Upper lobe of left lung (tissue), 6 donors: ENCODE results near the gene NLRP10. TPM values are rescaled to one million over a fixed set of nuclear protein-coding genes. Genes with fewer than 3 reads are reported as not detected.

Experiments
- ATAC-seq, 2 donors: fragments of 200-7000 bp; cut with Tn5 transposase; one replicate each; pipeline ENCODE4 v1.9.1; 2022; ENCODE audit warnings: mild to moderate bottlenecking in 2 of 2, moderate library complexity in 2 of 2; ENCODE audit not compliant: low FRiP score in 2 of 2
- DNase-seq, 2 donors: peaks; one replicate each; pipeline ENCODE4 v3.0.0-alpha.2; 2019 to 2020
- H3K27ac ChIP-seq, 4 donors: fragments of 200-600 bp; sonication (generic); one replicate each; pipeline ENCODE4 v1.5.1; 2016 to 2019
- H3K27me3 ChIP-seq, 4 donors: fragments of 200-600 bp; sonication (generic); one replicate each; pipeline ENCODE4 v1.5.1; 2017 to 2019
- H3K36me3 ChIP-seq, 4 donors: fragments of 200-600 bp; sonication (generic); one replicate each; pipeline ENCODE4 v1.5.1; 2016 to 2019
- H3K4me1 ChIP-seq, 4 donors: fragments of 200-600 bp; sonication (generic); one replicate each; pipeline ENCODE4 v1.5.1; 2018 to 2019
- H3K4me3 ChIP-seq, 4 donors: fragments of 200-600 bp; sonication (generic); one replicate each; pipeline ENCODE4 v1.5.1; 2017 to 2019; ENCODE audit warnings: mild to moderate bottlenecking in 2 of 4, moderate library complexity in 1 of 4
- H3K9me3 ChIP-seq, 4 donors: fragments of 200-600 bp; sonication (generic); one replicate each; pipeline ENCODE4 v1.5.1; 2018 to 2019
- EP300 ChIP-seq, 4 donors: sonication (generic); formaldehyde crosslinking; IDR thresholded peaks; one replicate each; pipeline ENCODE4 v1.5.1; 2017; ENCODE audit warnings: antibody characterized with exemption in 4 of 4, control low read depth in 2 of 4
- POLR2A ChIP-seq, 4 donors: fragments of 450-650 bp; IDR thresholded peaks; one replicate each; pipeline ENCODE4 v1.5.1; 2016 to 2017; ENCODE audit warnings: antibody characterized with exemption in 4 of 4, mild to moderate bottlenecking in 2 of 4
- POLR2AphosphoS5 ChIP-seq, 2 donors: sonication (generic); formaldehyde crosslinking; IDR thresholded peaks; one replicate each; pipeline ENCODE4 v1.5.1; 2017; ENCODE audit warnings: antibody characterized with exemption in 2 of 2
- WGBS, 2 donors: methylation state at CpG; one replicate each; pipeline ENCODE4 v1.1.5; 2017 to 2018; 5-methylcytosine and 5-hydroxymethylcytosine counted together
- small RNA-seq, 4 donors: library from RNA; depleted of rRNA; stranded (forward); fragments of <200 nt; gene quantifications; one replicate each; pipeline ENCODE3, GENCODE V24; 2016
- total RNA-seq, 6 donors: library from RNA; depleted of rRNA in 4 of 6; stranded (reverse); fragments of >200 nt in 4 of 6; gene quantifications; one replicate each; pipeline versions ENCODE4 v1.1.0 to v1.2.1, GENCODE V29; 2016 to 2021
- TF ChIP-seq, protein P1 (sequence below), 6 experiments: fragments of 450-650 bp in 4 of 6; fragments of 200-600 bp in 2 of 6; sonication (generic) in 2 of 6; IDR thresholded peaks; one replicate each; pipeline ENCODE4 v1.5.1; 2016 to 2019; ENCODE audit warnings: antibody characterized with exemption in 6 of 6
- donor health status: DM: no; HTN: no; CAD: no; lungs with moderate emphysema.
- donor health status: DM: no; HTN: yes; CAD: no; lungs with severe emphysema.

Gene NLRP10
- total RNA-seq, 6 donors from 2014 or later: not detected

DNA sequence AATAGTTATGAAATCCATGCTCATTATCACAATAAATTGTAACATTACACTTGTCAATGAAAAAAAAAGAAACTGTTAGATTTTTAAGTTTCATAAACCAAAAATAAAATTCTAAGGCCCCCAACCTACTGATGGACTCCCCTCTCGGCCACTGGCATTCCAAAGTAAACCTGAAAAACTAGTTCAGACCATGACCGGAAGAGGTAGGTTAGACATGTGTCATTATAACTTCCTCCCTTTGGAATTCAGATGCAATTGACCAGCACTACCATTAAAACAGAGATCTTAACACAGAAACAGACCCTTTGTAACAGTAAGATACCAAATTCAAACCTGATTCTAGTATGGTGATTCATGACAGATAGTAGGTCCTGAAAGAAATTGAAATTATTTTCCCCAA, 47.1 kb downstream of the NLRP10 start:
- Histone ChIP-seq H3K27me3 (no peaks in the 10 kb centered on the region), H3K4me1 (no peaks in the 10 kb centered on the region), H3K27ac (no peak overlapping the region), H3K4me3 (no peak overlapping the region), H3K9me3 (no peaks in the 10 kb centered on the region), H3K36me3 (no peaks in the 10 kb centered on the region)
- TF ChIP-seq, protein P1, sequence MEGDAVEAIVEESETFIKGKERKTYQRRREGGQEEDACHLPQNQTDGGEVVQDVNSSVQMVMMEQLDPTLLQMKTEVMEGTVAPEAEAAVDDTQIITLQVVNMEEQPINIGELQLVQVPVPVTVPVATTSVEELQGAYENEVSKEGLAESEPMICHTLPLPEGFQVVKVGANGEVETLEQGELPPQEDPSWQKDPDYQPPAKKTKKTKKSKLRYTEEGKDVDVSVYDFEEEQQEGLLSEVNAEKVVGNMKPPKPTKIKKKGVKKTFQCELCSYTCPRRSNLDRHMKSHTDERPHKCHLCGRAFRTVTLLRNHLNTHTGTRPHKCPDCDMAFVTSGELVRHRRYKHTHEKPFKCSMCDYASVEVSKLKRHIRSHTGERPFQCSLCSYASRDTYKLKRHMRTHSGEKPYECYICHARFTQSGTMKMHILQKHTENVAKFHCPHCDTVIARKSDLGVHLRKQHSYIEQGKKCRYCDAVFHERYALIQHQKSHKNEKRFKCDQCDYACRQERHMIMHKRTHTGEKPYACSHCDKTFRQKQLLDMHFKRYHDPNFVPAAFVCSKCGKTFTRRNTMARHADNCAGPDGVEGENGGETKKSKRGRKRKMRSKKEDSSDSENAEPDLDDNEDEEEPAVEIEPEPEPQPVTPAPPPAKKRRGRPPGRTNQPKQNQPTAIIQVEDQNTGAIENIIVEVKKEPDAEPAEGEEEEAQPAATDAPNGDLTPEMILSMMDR (IDR thresholded peaks at IDR 0.05): no peak
- no peak for TF ChIP-seq POLR2AphosphoS5 (IDR thresholded peaks at IDR 0.05)
- no peak for TF ChIP-seq EP300 (IDR thresholded peaks at IDR 0.05)
- no peak for TF ChIP-seq POLR2A (IDR thresholded peaks at IDR 0.05)
- WGBS, 2 donors: 70 to 74% methylated on average over 2 of the region's 2 CpGs
- DNase-seq (no peak), ATAC-seq (no peak)

Small RNA genes within 50 kb of the gene (small RNA-seq; reads per million reads assigned to genes)
- 0 reads per million in 4 donors for gene COX6CP5

Other genes with a start within 250 kb of the NLRP10 start
- gene OR5P2, start 168.5 kb downstream of the NLRP10 start, total RNA-seq: 1 to 10 TPM in 5 of 6 donors, under 1 TPM in 1; 0.54 to 9.4 (median 2.4) TPM
- 10 to 100 TPM in 1 of 6 donors, 1 to 10 TPM in 4, not detected in 1; 2.2 to 22.0 (median 4.0) TPM for gene OR5P3, start 134.6 kb downstream of the NLRP10 start, total RNA-seq
- not detected for gene OR10A6, start 34.2 kb downstream of the NLRP10 start, total RNA-seq
- gene OR10A3, start 23.7 kb downstream of the NLRP10 start, total RNA-seq: not detected
- 100 to 1,000 TPM; 135 to 321 (median 235) TPM for gene EIF3F, start 21.9 kb upstream of the NLRP10 start, total RNA-seq
- 1 to 10 TPM; 2.6 to 9.1 (median 4.4) TPM for gene TUB, start 115.8 kb upstream of the NLRP10 start, total RNA-seq
- 10 to 100 TPM in 5 of 6 donors, 1 to 10 TPM in 1; 8.2 to 44.0 (median 12.2) TPM for gene RIC3, start 203.6 kb upstream of the NLRP10 start, total RNA-seq